CD8-positive, alpha-beta memory T cell (primary cell): Measurements from ENCODE around the gene ZNF189. TPM values are rescaled to one million over a fixed set of nuclear protein-coding genes. Genes with fewer than 3 reads are reported as not detected.

Source experiments
- CTCF ChIA-PET: fragments of 350-600 bp; sonication (Branson Sonifier 250); formaldehyde crosslinking; loops from one replicate; lab custom pipeline; 2021; ENCODE audit warnings: antibody characterized with exemption; lab: Charles Lee
- POLR2A ChIA-PET: fragments of 350-600 bp; sonication (Branson Sonifier 250); formaldehyde crosslinking; loops from one replicate; lab custom pipeline; 2021; ENCODE audit warnings: antibody characterized with exemption; lab: Charles Lee
- DNase-seq, 5 donors: peaks; one replicate each; pipeline versions ENCODE4 v3.0.0 to v3.0.0-alpha.2; 2020 to 2022; ENCODE audit warnings: mixed read lengths in 1 of 5
- H3K27ac ChIP-seq: one replicate; pipeline ENCODE4 v1.7.0; 2013; ENCODE audit warnings: low read depth, mild to moderate bottlenecking, low read length, moderate library complexity
- H3K27me3 ChIP-seq: 2 replicates; pipeline ENCODE4 v1.7.0; 2013; ENCODE audit warnings: low read length, mild to moderate bottlenecking; ENCODE audit not compliant: insufficient read depth, poor library complexity, severe bottlenecking
- H3K36me3 ChIP-seq: 2 replicates; pipeline ENCODE4 v1.7.0; 2013; ENCODE audit warnings: mild to moderate bottlenecking, low read length, moderate library complexity; ENCODE audit not compliant: insufficient read depth
- H3K4me1 ChIP-seq: 2 replicates; pipeline ENCODE4 v1.7.0; 2013; ENCODE audit warnings: mild to moderate bottlenecking, low read length, moderate library complexity; ENCODE audit not compliant: insufficient read depth
- H3K4me3 ChIP-seq: 2 replicates; pipeline ENCODE4 v1.7.0; 2013; ENCODE audit warnings: mild to moderate bottlenecking, low read length
- H3K9me3 ChIP-seq: 2 replicates; pipeline ENCODE4 v1.7.0; 2013; ENCODE audit warnings: mild to moderate bottlenecking, low read length
- H3K27ac Mint-ChIP-seq, 8 donors: one replicate each; pipeline ENCODE4 v1.8.0; 2020 to 2021; ENCODE audit warnings: mixed read lengths in 8 of 8, mild to moderate bottlenecking in 6 of 8, inconsistent platforms in 3 of 8, moderate library complexity in 3 of 8
- H3K27me3 Mint-ChIP-seq, 2 donors: one replicate each; pipeline ENCODE4 v1.8.0; 2020 to 2021; ENCODE audit warnings: mixed read lengths in 2 of 2, mild to moderate bottlenecking in 1 of 2, moderate library complexity in 1 of 2
- H3K36me3 Mint-ChIP-seq, 3 donors: one replicate each; pipeline ENCODE4 v1.8.0; 2020 to 2021; ENCODE audit warnings: mixed read lengths in 3 of 3, inconsistent platforms in 1 of 3, mild to moderate bottlenecking in 1 of 3
- H3K4me1 Mint-ChIP-seq, 3 donors: one replicate each; pipeline ENCODE4 v1.8.0; 2020 to 2021; ENCODE audit warnings: mixed read lengths in 3 of 3, inconsistent platforms in 1 of 3, mild to moderate bottlenecking in 1 of 3
- H3K4me3 Mint-ChIP-seq, 7 donors: one replicate each; pipeline ENCODE4 v1.8.0; 2020 to 2021; ENCODE audit warnings: mixed read lengths in 7 of 7, mild to moderate bottlenecking in 6 of 7, moderate library complexity in 4 of 7, inconsistent platforms in 2 of 7
- H3K9me3 Mint-ChIP-seq, 5 donors: one replicate each; pipeline ENCODE4 v1.8.0; 2020 to 2022; ENCODE audit warnings: mixed read lengths in 5 of 5, mild to moderate bottlenecking in 3 of 5, moderate library complexity in 2 of 5, inconsistent platforms in 1 of 5
- polyA plus RNA-seq: library from polyadenylated mRNA; unstranded; fragments of 300-500 nt; fragmentation: Illumina TruSeq; gene quantifications from one replicate; pipeline ENCODE4 v1.2.3, GENCODE V29; 2021
- total RNA-seq, 2 experiments: library from RNA; stranded (reverse); gene quantifications; one replicate each; pipeline ENCODE4 v1.2.3, GENCODE V29; 2021

The ZNF189 gene
- total and polyA plus RNA-seq, 3 experiments from 2014 or later: 2.9 to 9.9 (median 9.7) TPM

DNA sequence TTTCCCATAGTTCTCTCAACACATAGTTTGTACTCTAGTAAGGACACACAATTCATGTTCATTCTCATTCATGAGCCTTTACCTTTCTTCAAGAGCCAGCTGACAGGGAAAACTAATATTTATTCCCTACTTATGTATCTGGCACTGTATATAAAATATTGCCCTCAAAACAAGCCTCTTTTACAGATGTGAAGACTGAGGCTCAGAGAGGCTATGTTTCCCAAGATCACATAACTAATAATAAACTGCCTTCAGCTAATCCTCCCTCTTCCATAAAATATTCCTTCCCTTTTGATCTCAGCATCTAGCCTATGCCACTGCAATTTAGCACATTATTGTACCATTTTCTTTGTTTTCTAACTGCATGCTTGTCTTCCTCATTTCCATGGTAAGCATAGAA lies 18.7 kb downstream of the ZNF189 start:
- Histone ChIP-seq H3K9me3 (peaks cover 15% of the 10 kb centered on the region), H3K36me3 (no peaks in the 10 kb centered on the region), H3K27ac (no peak overlapping the region), H3K4me3 (no peak overlapping the region), H3K27me3 (no peaks in the 10 kb centered on the region), H3K4me1 (no peaks in the 10 kb centered on the region)
- H3K9me3 Mint-ChIP-seq: peaks cover 51 to 80% (median 59%) of the 10 kb centered on the region in 5 donors
- H3K4me3 Mint-ChIP-seq: no peak overlapping the region
- POLR2A ChIA-PET: no interaction called here
- peaks cover 0 to 3% of the 10 kb centered on the region in 2 donors for H3K27me3 Mint-ChIP-seq
- no peak for DNase-seq
- H3K36me3 Mint-ChIP-seq: peaks cover 16 to 62% (median 18%) of the 10 kb centered on the region in 3 donors
- H3K27ac Mint-ChIP-seq: no peak overlapping the region
- no peaks in the 10 kb centered on the region for H3K4me1 Mint-ChIP-seq
- CTCF ChIA-PET: no interaction called here

DNA sequence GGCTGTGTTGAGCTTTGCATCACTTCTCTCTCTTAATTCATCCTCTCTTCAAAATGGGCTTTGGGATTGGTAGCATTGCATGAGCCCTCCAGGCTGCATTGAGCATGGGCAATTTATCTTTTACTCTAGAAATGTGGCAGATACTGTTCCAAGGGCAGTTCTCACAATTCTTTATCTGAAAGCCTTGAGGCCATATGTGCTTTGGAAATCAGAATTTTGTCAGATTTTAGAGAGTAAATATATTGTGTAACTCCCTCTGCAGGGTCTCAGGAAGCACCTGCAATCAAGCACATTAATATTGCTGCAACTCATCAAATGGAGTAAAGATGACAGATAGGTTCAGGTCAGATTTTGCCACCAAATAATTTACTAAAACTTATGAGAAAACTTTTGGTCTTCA lies 19.3 kb downstream of the ZNF189 start:
- H3K27me3 Mint-ChIP-seq: peaks cover 0 to 3% of the 10 kb centered on the region in 2 donors
- Histone ChIP-seq H3K4me1 (no peaks in the 10 kb centered on the region), H3K36me3 (no peaks in the 10 kb centered on the region), H3K9me3 (peaks cover 11% of the 10 kb centered on the region), H3K4me3 (no peak overlapping the region), H3K27me3 (no peaks in the 10 kb centered on the region), H3K27ac (no peak overlapping the region)
- CTCF ChIA-PET: no interaction called here
- POLR2A ChIA-PET: no interaction called here
- H3K4me3 Mint-ChIP-seq: no peak overlapping the region
- DNase-seq: no peak
- no peak overlapping the region for H3K27ac Mint-ChIP-seq
- H3K4me1 Mint-ChIP-seq: no peaks in the 10 kb centered on the region
- H3K36me3 Mint-ChIP-seq: peaks cover 13 to 57% (median 14%) of the 10 kb centered on the region in 3 donors
- H3K9me3 Mint-ChIP-seq: peaks cover 47 to 77% (median 55%) of the 10 kb centered on the region in 5 donors

DNA sequence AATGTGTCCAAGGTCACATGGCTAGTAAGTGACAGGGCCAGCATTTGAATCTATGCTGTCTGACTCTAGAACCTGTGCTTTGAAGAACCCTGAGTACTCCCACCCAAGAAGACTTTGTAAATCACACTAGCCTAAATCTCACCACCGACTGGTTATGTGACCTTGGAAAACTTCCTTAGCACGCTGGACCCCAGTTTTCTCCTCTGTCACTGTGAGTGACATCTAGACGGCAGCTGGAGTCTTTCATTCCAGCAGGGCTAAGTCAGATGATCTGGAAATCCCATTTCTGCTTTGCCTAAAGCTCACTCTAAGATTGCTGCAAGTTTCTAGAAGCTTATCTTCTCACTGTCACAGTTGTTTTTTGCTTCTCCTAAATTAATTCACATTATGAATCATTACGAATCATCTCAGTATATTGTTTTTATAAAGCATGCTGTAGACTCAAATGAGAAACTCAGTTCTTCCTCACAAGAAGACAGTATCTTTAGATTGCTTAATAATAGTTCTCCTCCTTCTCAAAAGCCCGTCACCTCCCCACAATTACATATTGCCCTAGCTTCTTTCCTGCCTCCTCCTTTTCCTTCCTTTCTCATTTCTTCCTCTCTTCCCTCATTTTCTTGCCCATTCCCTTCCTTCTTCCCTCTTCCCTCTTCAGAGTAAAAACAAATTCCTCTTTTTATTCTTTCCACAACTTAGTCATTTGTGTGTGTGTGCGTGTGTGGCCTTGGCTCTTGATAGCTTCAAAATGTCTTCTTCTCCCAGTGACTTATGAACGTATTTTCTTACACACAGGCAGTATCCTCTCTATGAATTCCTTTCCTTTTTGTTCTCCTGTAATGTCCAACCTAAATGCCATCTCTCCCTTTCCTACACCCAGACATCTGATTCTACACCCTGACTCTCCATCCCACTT lies 20.1 kb downstream of the ZNF189 start:
- no peaks in the 10 kb centered on the region for H3K27me3 ChIP-seq
- peaks cover 9 to 57% (median 10%) of the 10 kb centered on the region in 3 donors for H3K36me3 Mint-ChIP-seq
- ChIA-PET POLR2A (no interaction called here), CTCF (no interaction called here)
- H3K9me3 Mint-ChIP-seq: peaks cover 39 to 76% (median 54%) of the 10 kb centered on the region in 5 donors
- peak overlapping the region in 1 of 8 donors; percentile 26 for H3K27ac Mint-ChIP-seq
- H3K36me3 ChIP-seq: no peaks in the 10 kb centered on the region
- H3K4me1 Mint-ChIP-seq: no peaks in the 10 kb centered on the region
- DNase-seq: no peak
- peaks cover 5% of the 10 kb centered on the region for H3K9me3 ChIP-seq
- no peak overlapping the region for H3K4me3 Mint-ChIP-seq
- H3K4me1 ChIP-seq: no peaks in the 10 kb centered on the region
- H3K27ac ChIP-seq: no peak overlapping the region
- H3K4me3 ChIP-seq: no peak overlapping the region
- peaks cover 0 to 5% of the 10 kb centered on the region in 2 donors for H3K27me3 Mint-ChIP-seq

DNA sequence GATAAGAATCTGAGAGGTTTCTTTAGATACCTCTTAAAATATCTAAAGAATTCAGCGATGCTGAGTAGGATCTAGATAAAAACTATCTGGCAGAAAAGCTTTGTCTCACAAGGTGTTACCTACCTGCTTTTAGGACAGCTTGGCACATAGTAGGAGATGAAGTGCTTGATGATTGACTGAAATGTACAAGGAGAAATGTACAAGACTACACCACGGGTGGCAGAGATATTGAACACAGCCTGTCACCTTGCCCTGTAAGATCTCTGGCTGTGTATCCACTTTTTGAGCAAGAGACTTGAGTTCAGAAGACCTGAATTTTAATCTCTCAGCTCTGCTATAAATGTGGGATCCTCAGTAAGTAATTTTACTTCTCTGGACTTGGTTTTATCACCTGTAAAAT lies 21.2 kb downstream of the ZNF189 start:
- POLR2A ChIA-PET: no interaction called here

DNA sequence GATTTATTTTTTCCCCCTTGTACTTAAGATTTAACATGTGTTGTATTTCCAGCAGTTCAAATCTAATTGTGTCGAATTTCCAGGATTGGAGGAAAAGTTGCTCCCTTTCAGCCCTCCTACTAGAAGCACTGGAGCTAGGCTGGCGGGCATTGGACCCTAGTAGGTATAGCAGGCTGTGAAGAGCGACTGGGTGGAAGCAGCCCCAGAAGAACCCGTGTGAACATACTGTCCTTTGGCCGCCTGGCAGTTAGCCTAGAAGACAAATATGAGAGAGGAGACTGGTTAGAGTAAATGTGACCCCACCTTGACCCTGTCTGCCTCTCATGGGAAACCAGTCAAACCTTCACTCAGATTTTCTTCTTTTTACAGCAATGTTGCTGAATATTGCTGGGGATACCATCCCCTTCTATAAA lies 23.0 kb downstream of the ZNF189 start:
- Histone ChIP-seq H3K4me3 (no peak overlapping the region), H3K36me3 (no peaks in the 10 kb centered on the region), H3K27me3 (no peaks in the 10 kb centered on the region), H3K4me1 (no peaks in the 10 kb centered on the region), H3K27ac (no peak overlapping the region), H3K9me3 (peaks cover 3% of the 10 kb centered on the region)
- POLR2A ChIA-PET: no interaction called here
- H3K27me3 Mint-ChIP-seq: peaks cover 0 to 2% of the 10 kb centered on the region in 2 donors
- peaks cover 24 to 54% (median 35%) of the 10 kb centered on the region in 5 donors for H3K9me3 Mint-ChIP-seq
- CTCF ChIA-PET: no interaction called here
- DNase-seq: no peak
- H3K4me3 Mint-ChIP-seq: no peak overlapping the region
- no peak overlapping the region for H3K27ac Mint-ChIP-seq
- H3K4me1 Mint-ChIP-seq: no peaks in the 10 kb centered on the region
- H3K36me3 Mint-ChIP-seq: peaks cover 4 to 40% (median 5%) of the 10 kb centered on the region in 3 donors

More for the DNA sequence above, 21.2 kb downstream of the ZNF189 start:
- CTCF ChIA-PET: no interaction called here
- no peaks in the 10 kb centered on the region for H3K27me3 ChIP-seq
- Mint-ChIP-seq H3K4me1 (no peaks in the 10 kb centered on the region), H3K4me3 (no peak overlapping the region), H3K27ac (no peak overlapping the region), H3K36me3 (peaks cover 4 to 48% (median 5%) of the 10 kb centered on the region in 3 donors), H3K27me3 (peaks cover 0 to 2% of the 10 kb centered on the region in 2 donors), H3K9me3 (peaks cover 31 to 67% (median 45%) of the 10 kb centered on the region in 5 donors)
- peaks cover 3% of the 10 kb centered on the region for H3K9me3 ChIP-seq
- no peak for DNase-seq
- no peak overlapping the region for H3K27ac ChIP-seq
- no peaks in the 10 kb centered on the region for H3K36me3 ChIP-seq
- H3K4me1 ChIP-seq: no peaks in the 10 kb centered on the region
- no peak overlapping the region for H3K4me3 ChIP-seq

DNA sequence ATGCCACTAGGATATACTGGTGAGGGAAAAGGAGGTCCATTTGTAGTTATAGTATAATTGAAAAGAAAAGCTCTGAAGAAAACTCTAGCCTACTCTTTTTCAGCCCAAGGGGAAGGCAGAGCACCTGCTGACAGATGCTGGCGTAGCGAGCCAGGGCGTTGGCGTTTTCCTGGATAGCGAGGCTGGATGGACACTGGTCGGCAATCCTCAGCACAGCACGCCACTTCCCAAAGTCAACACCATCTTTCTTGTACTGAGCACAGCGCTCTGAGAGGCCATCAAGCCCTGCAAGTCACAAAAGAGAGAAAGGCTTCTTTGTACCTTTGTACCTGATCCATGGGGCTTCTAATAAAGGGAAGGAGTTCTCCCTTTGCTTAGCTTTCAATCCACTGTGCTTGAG lies 28.7 kb downstream of the ZNF189 start:
- Mint-ChIP-seq H3K4me3 (no peak overlapping the region), H3K27me3 (peaks cover 7 to 12% of the 10 kb centered on the region in 2 donors), H3K4me1 (no peaks in the 10 kb centered on the region), H3K36me3 (peaks cover 0 to 9% (median 0%) of the 10 kb centered on the region in 3 donors), H3K9me3 (peaks cover 0 to 11% (median 6%) of the 10 kb centered on the region in 5 donors), H3K27ac (no peak overlapping the region)
- Histone ChIP-seq H3K9me3 (no peaks in the 10 kb centered on the region), H3K27me3 (no peaks in the 10 kb centered on the region), H3K36me3 (no peaks in the 10 kb centered on the region), H3K4me1 (no peaks in the 10 kb centered on the region), H3K27ac (no peak overlapping the region), H3K4me3 (no peak overlapping the region)
- no peak for DNase-seq
- ChIA-PET CTCF (no interaction called here), POLR2A (no interaction called here)

DNA sequence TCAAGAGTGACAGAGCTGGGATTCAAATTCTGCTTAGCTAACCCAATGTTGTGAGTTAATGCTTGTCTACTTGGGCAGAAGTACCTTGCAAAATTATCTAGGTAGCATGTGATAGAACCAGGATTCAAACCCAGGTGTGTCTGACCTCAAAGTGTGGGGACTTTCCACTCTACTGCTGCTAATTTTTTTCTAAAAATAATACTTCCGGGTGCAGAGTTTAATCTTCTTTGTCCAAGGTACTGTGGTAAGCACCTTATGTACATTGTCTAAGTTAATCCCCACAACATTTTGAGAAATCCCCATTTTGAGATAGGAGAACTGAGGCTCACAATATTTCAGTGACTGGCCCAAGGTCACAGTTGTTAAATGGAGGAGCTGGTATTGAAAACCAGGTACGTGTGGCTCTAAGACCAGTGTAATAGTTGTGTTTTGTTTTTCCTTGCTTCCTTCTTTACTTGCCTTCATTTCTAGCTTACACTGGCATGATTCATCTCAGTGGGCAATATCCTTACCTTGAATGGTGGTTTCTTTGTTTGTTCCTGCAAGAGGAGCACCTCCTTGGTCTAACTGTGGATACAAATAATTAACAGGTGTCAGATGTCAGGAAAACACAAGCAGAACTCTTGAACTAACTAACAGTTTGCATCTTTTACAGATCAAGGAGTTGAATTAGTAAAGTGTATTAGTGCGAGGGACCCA lies 29.5 kb downstream of the ZNF189 start:
- Histone ChIP-seq H3K9me3 (no peaks in the 10 kb centered on the region), H3K36me3 (no peaks in the 10 kb centered on the region), H3K4me3 (no peak overlapping the region), H3K27ac (no peak overlapping the region), H3K27me3 (no peaks in the 10 kb centered on the region), H3K4me1 (no peaks in the 10 kb centered on the region)
- H3K36me3 Mint-ChIP-seq: peaks cover 0 to 6% (median 0%) of the 10 kb centered on the region in 3 donors
- H3K9me3 Mint-ChIP-seq: peaks cover 0 to 8% (median 6%) of the 10 kb centered on the region in 5 donors
- peaks cover 7 to 12% of the 10 kb centered on the region in 2 donors for H3K27me3 Mint-ChIP-seq
- ChIA-PET POLR2A (no interaction called here), CTCF (interaction anchor here (0.6 kb wide), 1 partner anchor 40 kb away, joined by 3 read pairs; no protein-coding TSS in a partner anchor)
- H3K27ac Mint-ChIP-seq: no peak overlapping the region
- no peaks in the 10 kb centered on the region for H3K4me1 Mint-ChIP-seq
- DNase-seq: no peak
- H3K4me3 Mint-ChIP-seq: no peak overlapping the region

DNA sequence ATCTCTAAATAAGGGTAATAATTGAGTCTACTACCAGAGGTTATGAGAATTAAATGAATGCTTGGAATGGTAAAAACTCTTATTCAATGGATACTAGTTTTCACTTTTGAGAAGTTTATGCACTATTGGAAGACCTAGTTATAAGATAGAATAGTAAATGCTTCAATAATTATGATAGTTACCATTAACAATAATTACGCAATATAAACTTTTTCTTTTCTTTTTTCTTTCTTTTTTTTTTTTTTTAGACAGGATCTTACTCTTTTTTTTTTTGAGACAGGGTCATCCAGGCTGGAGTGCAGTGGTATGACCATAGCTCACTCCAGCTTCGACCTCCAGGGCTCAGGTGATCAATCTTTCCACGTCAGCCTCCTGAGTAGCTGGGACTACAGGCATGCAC lies 30.3 kb downstream of the ZNF189 start:
- POLR2A ChIA-PET: no interaction called here
- no peak overlapping the region for H3K4me3 ChIP-seq

More for the DNA sequence above, 30.3 kb downstream of the ZNF189 start:
- no peaks in the 10 kb centered on the region for H3K27me3 ChIP-seq
- no peaks in the 10 kb centered on the region for H3K4me1 ChIP-seq
- H3K27ac ChIP-seq: no peak overlapping the region
- H3K4me3 Mint-ChIP-seq: no peak overlapping the region
- no peaks in the 10 kb centered on the region for H3K36me3 ChIP-seq
- no peaks in the 10 kb centered on the region for H3K9me3 ChIP-seq
- no peaks in the 10 kb centered on the region for H3K36me3 Mint-ChIP-seq
- no peak overlapping the region for H3K27ac Mint-ChIP-seq
- no peak for DNase-seq
- CTCF ChIA-PET: no interaction called here
- no peaks in the 10 kb centered on the region for H3K4me1 Mint-ChIP-seq
- H3K27me3 Mint-ChIP-seq: peaks cover 9 to 19% of the 10 kb centered on the region in 2 donors
- H3K9me3 Mint-ChIP-seq: peaks cover 0 to 2% (median 1%) of the 10 kb centered on the region in 5 donors
